GM18870 (cell line): ENCODE data around the gene TTC31.
"Not testable (repeated sequence)": the region's sequence is repeated elsewhere in the genome, so short reads cannot be mapped to it uniquely, and the experiment has no call there.

Experiments
- ATAC-seq: cut with Tn5 transposase; IDR thresholded peaks from one replicate; pipeline ENCODE4 v1.9.1; 2021; ENCODE audit warnings: moderate library complexity; ENCODE audit not compliant: unreplicated experiment

TTC31 gene

GRCh38 chr2:74482801-74483674, at the start of gene TTC31, which contains the start of gene CCDC142:
Gene TTC31, plus strand, starts transcription at chr2:74483081. Its CDS starts 15 bp downstream, at chr2:74483096.
Gene CCDC142, minus strand, starts transcription at chr2:74482998. Its CDS starts 161 bp downstream, at chr2:74482837.
- peak; percentile 91 for ATAC-seq

DNA sequence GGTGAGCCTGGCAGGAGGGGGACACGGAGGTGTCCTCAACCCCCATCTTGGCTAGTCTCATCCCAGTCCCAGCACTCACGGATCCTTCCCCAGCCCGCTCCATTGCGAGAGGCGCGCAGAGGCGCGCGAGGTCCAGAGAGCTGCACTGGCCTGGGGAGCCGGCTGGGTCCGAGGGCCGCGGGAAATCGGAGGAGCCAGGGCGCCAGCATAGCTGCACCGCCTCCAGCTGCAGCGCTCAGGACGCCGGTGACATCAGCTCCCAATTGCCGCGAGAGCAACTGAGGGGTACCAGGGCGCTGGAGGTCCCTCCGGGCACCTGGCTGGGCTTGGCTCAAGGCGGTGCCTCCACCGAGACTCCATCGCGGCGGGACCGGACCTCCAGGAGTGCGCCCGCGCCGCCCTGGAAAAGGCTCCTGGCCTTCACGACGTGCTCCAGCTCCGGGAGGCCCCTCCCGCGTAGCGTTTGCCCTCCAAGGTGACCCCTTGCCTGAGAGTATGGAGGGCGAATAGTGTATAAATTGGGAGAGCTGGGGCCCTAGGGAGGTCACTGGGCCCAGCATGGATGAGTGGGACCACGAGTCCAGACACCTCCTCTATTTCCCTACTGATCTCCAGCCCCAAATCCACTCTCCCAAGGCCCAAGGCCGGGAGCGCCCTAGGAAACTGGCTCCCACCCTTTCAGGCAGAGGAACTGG, 46.6 kb upstream of the TTC31 start:
- ATAC-seq = no peak

GRCh38 chr2:74436848-74437695, 45.8 kb upstream of the TTC31 start:
- ATAC-seq = no peak

DNA sequence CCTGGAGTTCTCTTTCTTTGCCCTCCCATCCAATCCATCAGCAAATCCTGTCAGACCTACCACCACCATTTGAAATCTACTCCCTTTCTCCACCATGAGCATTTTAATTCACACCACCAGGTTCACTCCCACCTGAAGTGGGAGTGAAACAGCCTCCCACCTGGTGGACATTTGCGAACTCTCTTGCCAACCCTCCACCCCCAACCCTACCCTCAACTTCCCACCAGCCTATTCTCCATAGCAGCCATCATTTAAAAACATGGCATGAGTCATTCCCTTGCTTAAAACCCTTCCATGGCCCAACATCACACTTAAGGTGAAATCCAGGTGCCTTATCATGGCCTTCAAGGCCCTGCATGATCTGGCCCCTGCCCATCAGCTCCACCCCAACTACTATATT, 44.6 kb upstream of the TTC31 start:
- ATAC-seq = no peak

DNA sequence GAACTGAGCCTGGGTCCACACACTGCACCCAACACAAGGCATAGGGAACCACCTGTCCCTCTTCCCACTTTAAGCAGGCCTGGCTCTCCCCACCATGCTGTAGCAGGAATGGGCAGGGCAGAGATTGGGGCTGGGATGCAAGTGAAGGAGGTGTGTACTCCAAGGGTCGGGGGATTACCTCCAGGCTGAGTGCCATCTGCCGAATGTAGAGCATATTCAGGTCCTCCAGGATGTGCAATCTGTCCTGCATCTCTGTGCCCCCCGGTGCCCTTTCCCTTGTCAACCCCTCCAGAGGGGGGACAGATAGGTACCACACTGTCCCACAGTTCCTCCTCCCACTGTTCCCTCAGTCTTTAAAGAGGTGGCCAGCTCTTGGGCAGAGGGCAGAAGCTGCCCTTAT, 43.5 kb upstream of the TTC31 start:
- no peak for ATAC-seq

DNA sequence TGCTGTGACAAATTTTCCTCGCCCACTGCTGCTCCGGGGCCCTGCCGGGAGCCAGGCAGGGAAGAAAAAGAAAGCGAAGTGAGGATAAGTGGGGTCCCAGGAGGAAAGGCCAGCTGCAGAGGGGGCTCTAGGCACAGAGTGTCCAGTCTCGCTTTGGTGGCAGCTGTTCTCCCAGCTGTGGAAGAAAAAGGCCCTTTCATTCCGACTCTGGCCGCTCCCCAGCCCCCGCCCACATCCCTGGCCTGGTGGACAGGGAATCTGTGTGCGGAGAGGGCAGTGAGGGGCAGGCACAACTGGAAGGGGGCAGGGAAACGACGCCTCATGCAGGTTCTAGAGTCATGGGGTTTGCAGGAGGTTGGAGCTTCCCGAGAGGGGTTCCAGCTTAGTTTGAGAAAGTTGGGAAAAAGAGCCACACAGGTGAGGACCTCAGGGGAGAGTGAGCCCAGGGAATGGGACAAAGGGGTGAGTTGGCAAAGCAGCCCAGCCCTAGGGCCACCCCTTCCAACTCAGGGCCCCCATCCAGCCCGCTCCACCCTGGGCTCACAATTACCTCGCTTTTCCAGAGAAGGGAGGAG, 43.0 kb upstream of the TTC31 start:
- no peak for ATAC-seq

- ATAC-seq = peak; percentile 46
These were observed 42.3 kb upstream of the TTC31 start for GRCh38 chr2:74440378-74441169.

DNA sequence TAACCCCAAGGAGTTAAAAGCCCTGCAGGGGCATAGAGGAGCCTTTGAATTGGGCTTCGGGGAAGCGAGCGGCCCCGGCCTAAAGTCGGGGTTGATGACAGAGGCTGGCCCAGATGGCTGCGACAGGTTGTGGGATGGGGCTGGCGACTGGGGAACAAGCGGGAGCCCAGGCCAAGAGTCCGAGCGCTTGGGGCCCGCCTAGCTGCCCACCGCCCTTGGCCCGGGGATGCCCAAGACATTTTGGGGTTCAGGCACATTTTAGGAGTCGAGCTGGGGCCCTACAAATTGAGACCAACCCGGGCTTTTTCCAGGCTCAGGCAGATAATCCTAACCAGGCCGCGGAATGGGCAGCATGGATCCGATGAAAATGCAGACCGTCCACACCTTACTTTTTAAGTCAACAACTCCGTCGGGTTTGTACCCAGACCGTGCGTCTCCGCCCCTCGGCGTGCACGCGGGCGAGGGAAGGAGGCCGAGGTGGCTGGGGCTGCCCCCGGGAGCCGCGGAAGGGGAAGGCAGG, 41.7 kb upstream of the TTC31 start:
- ATAC-seq = no peak

GRCh38 chr2:74441690-74442482, 41.0 kb upstream of the TTC31 start, which contains the start of gene RTKN:
Gene RTKN, minus strand, starts transcription at chr2:74441937. Its CDS starts 121 bp downstream, at chr2:74441816.
- no peak for ATAC-seq

DNA sequence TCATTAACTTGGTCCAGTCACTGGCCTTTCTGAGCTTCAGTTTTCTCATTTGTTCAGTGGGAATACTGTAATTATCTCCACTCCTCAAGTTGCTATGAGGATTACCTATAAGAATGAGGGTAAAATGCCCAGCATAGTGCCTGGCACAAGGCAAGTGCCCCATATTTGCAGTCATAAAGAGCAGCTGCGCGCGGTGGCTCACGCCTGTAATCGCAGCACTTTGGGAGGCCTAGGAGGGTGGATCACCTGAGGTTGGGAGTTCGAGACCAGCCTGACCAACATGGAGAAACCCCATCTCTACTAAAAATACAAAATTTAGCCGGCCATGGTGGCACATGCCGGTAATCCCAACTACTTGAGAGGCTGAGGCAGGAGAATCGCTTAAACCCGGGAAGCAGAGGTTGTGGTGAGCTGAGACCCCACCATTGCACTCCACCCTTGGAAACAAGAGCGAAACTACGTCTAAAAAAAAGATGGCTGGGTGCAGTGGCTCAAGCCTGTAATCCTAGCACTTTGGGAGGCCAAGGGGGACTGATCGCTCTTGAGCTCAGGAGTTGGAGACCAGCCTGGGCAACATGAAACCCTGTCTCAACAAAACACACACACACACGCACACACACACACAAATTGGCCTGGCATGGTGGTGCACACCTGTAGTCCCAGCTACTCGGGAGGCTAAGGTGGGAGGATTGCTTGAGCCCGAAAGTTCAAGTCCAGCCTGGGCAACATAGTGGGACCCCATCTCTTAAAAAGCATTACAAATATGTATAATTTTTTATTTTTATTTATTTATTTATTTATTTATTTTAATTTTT, 40.2 kb upstream of the TTC31 start:
- not testable (repeated sequence) for ATAC-seq

- ATAC-seq = no peak
These were observed 38.2 kb upstream of the TTC31 start for GRCh38 chr2:74444498-74445318.

- no peak for ATAC-seq
These were observed 35.5 kb upstream of the TTC31 start for GRCh38 chr2:74447230-74447999.

DNA sequence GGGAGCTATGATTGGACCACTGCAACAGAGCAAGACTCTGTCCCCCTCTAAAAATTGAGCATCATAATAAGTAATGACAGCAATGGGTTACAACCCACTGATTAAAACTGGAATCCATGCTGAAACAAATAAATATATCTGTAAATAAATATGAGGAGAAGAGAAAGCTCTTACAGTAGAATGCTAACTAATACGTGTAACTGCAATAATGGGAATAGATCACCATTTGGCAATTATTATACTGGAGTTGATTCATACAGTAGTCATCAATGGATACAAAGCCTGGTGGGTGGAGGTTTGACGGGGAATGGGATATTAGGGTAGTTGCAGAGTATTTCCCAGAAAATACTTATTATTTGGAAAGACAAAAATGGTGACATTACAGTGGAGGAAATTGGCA, 34.1 kb upstream of the TTC31 start:
- ATAC-seq = no peak

DNA sequence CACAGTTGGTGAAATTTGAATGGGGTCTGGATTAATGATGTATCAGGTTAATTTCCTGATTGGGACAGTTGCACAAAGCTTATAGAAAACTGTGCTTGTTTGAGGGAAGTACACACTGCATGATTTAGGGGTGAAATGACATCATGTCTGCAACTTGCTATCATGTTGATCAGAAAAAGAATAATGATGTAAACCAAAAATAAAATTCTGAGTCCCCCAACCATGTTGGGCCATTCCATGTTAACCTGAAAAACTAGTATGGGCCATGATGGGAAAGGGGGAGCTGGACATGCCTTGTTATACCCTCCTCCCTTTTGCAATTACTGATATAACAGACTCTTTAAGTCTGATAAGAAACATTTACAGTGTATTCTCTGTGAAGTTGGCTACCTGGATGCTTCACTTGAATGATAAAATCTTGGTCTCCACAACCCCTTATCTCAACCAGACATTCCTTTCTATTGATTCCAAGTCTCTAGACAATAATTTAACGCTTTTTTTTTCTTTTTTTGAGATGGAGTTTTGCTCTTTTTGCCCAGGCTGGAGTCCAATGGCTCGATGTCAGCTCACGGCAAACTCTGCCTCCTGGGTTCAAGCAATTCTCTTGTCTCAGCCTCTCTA, 32.2 kb upstream of the TTC31 start:
- no peak for ATAC-seq

DNA sequence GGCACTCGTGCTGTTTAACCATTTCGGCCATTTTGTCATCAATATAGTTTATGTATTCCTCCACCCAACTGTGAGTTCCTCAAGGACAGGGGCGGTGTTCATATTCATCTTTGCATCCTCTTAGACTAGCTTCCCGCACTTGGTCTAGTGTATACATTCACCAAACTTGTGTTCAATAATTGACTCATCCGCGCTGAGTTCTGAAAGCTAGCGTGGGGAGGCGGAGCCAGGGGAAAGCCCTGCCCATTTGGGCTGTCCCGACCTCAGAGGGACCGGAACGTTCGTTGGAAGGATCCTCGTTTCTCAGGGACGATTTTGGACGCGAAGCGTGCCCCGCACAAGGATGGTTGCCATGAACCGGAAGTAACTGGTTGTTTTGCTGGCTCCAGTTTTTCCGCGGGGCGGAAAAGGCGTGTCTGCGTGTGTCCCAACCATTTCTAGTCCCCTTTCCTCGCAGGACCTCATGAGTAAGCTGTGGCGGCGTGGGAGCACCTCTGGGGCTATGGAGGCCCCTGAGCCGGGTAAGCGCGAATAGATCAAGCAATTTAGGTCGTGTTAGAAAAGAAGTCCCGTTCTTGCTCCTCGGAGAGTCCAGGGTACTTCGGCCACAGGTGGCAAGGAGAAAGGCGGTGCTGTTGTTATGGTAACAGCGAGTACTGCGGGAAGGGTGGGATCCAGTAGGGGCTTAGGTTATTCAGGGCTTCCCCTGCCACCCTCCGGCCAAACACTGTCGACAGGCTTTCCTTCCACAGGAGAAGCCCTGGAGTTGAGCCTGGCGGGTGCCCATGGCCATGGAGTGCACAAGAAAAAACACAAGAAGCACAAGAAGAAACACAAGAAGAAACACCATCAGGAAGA, 28.0 kb upstream of the TTC31 start, which contains the start of gene INO80B:
TSS of gene INO80B (plus strand) at position 434 of the 858 bp plus-strand sequence. CDS start at position 464, 30 bp downstream.
- ATAC-seq = peak; percentile 53
